HL-60/S4 treated with retinoic acid at 250 ng/mL for 4 days and 3 days (cell line): ENCODE measurements around the gene POLR2B.

ENCODE experiments used
- in situ Hi-C: fragments of 300-500 bp; cut with MboI; formaldehyde crosslinking; loops from 2 replicates; pipeline ENCODE4 v1.7.0; 2022; ENCODE audit warnings: low sequenced_read_pairs

The POLR2B gene

GRCh38 chr4:57078685-57079521 is 100.2 kb downstream of the POLR2B start:
- in situ Hi-C loops = no loop called here
